GM06990 (cell line): ENCODE measurements around the gene MAST2.
"Not testable (repeated sequence)": the region's sequence is repeated elsewhere in the genome, so short reads cannot be mapped to it uniquely, and the experiment has no call there.

Source experiments
- DNase-seq: peaks from one replicate; pipeline ENCODE4 v3.0.0-alpha.2; 2011; ENCODE audit not compliant: insufficient read length; ENCODE audit errors: extremely low read depth
- H3K27me3 ChIP-seq: replicated peaks from 2 replicates; pipeline ENCODE4 v1.6.0; 2011; ENCODE audit warnings: low read length; ENCODE audit not compliant: control insufficient read depth, insufficient read depth
- H3K36me3 ChIP-seq: 2 replicates; pipeline ENCODE4 v1.5.1; 2011; ENCODE audit warnings: low read length; ENCODE audit not compliant: control insufficient read depth, insufficient read depth
- H3K4me3 ChIP-seq: replicated peaks from 2 replicates; pipeline ENCODE4 v1.5.1; 2011; ENCODE audit warnings: low read depth, mild to moderate bottlenecking, control low read depth, low read length
- CTCF ChIP-seq: IDR thresholded peaks from 2 replicates; pipeline ENCODE4 v1.5.1; 2011; ENCODE audit warnings: low read length, control low read depth, mild to moderate bottlenecking, inconsistent platforms; ENCODE audit not compliant: insufficient read depth, poor library complexity, severe bottlenecking

MAST2 gene

DNA sequence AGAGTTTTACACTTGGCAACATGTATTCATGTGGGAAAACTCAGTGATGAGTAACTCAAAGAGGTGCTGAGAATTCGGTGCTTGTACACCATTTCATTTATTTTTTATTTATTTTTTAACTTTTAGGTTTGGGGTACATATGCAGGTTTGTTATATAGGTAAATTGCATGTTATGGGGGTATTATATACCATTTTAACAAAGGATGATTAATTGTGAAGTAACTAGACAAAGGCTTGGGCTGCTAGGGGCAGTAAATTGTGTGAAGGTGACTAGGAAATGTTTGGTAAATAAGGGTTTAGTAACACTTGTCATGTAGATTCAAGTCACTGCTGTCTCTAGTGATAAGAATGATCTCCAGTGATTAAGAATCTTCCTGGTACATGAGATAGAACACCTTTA, 139.0 kb downstream of the MAST2 start:
- Histone ChIP-seq H3K4me3 (no peak overlapping the region), H3K36me3 (no peaks in the 10 kb centered on the region), H3K27me3 (no peaks in the 10 kb centered on the region)
- TF ChIP-seq CTCF = no peak
- no peak for DNase-seq

- Histone ChIP-seq H3K27me3 (no peaks in the 10 kb centered on the region), H3K36me3 (no peaks in the 10 kb centered on the region), H3K4me3 (no peak overlapping the region)
- TF ChIP-seq CTCF = no peak
- no peak for DNase-seq
These were observed 139.8 kb downstream of the MAST2 start for GRCh38 chr1:45943185-45943584.

DNA sequence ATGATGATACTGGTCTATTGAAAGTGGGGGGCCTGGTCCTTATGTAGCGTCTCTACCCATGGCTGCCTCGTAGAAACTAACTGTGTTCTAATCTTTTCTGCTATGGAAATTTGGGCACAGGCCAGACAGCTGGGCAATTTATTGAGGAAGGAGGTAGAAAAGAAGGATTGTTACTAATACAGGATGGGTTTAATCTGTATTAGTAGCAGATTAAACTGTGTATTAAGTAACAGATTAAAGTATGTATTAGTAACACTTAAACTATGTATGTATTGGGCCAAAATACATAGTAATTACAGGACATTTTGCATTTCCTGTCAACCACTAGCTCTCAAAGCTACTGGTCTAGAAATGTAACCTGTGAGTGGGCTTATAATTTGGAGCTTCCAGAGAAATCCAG, 142.0 kb downstream of the MAST2 start:
- Histone ChIP-seq H3K27me3 (no peaks in the 10 kb centered on the region), H3K4me3 (no peak overlapping the region), H3K36me3 (no peaks in the 10 kb centered on the region)
- TF ChIP-seq CTCF = no peak
- DNase-seq = no peak

GRCh38 chr1:45949462-45949861, 146.1 kb downstream of the MAST2 start:
- H3K36me3 ChIP-seq, H3K4me3 ChIP-seq, H3K27me3 ChIP-seq, DNase-seq: not testable (repeated sequence)

- no peak for TF ChIP-seq CTCF
- H3K4me3 ChIP-seq = no peak overlapping the region
These were observed 148.7 kb downstream of the MAST2 start for GRCh38 chr1:45952072-45952471.

GRCh38 chr1:45953934-45954847, 150.8 kb downstream of the MAST2 start:
- Histone ChIP-seq H3K27me3 (no peaks in the 10 kb centered on the region), H3K4me3 (no peak overlapping the region), H3K36me3 (no peaks in the 10 kb centered on the region)
- no peak for DNase-seq
- no peak for TF ChIP-seq CTCF

More at GRCh38 chr1:45952072-45952471, 148.7 kb downstream of the MAST2 start:
- no peak for DNase-seq
- Histone ChIP-seq H3K27me3 (no peaks in the 10 kb centered on the region), H3K36me3 (no peaks in the 10 kb centered on the region)
